K562 (cell line): ENCODE data around the gene OPCML. TPM values are rescaled to one million over a fixed set of nuclear protein-coding genes. Genes with fewer than 3 reads are reported as not detected.

Experiments used
- ATAC-seq: fragments of 200-7000 bp; cut with Tn5 transposase; 3 replicates; pipeline ENCODE4 v1.9.1; 2020; ENCODE audit warnings: moderate library complexity
- BruUV-seq: library from RNA; stranded (reverse); fragments of 400-500 nt; replicated peaks from 2 replicates; lab custom pipeline; 2021; lab: Mats Ljungman, UMichigan
- CTCF ChIA-PET: fragments of 300-600 bp; formaldehyde crosslinking; extraction: SDS; loops from one replicate; lab custom pipeline; 2021; ENCODE audit warnings: low intra/inter-chr PET ratio; lab: Yijun Ruan, JAX
- POLR2A ChIA-PET: fragments of 300-600, 350-650 bp; sonication (Branson Sonifier 250); formaldehyde crosslinking; extraction: SDS; loops from one replicate; lab custom pipeline; 2021; ENCODE audit warnings: antibody characterized with exemption, inconsistent platforms; lab: Yijun Ruan, JAX
- DNase-seq, 4 experiments: peaks; one replicate each; pipeline versions ENCODE4 v3.0.0 to v3.0.0-alpha.2; 2011 to 2018; ENCODE audit warnings: low spot score in 3 of 4, mixed read lengths in 3 of 4; ENCODE audit errors: extremely low read depth in 1 of 4
- FAIRE-seq: peaks from 2 replicates; lab custom pipeline; 2011; peaks lifted over from hg19 to GRCh38; lab: Jason Lieb, UNC
- H2AFZ ChIP-seq: 2 replicates; pipeline ENCODE4 v1.6.0; 2011; ENCODE audit warnings: low read depth, low read length, control low read depth, inconsistent platforms
- H3K27ac ChIP-seq: fragments of 200-600 bp; 3 replicates; pipeline ENCODE4 v1.8.0; 2011; ENCODE audit warnings: low read depth, mild to moderate bottlenecking, control low read depth, inconsistent platforms, low read length, moderate library complexity, mixed read lengths; ENCODE audit errors: extremely low read depth
- H3K27me3 ChIP-seq, 2 experiments: fragments of 300-600 bp in 1 of 2; 2 replicates in 1 of 2; 3 replicates in 1 of 2; pipeline versions ENCODE4 v1.6.0 to v1.8.0; 2011; ENCODE audit warnings: inconsistent platforms in 2 of 2, low read length in 2 of 2, mild to moderate bottlenecking in 1 of 2, mixed read lengths in 1 of 2, moderate library complexity in 1 of 2; ENCODE audit not compliant: control insufficient read depth in 2 of 2, insufficient read depth in 2 of 2
- H3K36me3 ChIP-seq: fragments of 300-600 bp; 3 replicates; pipeline ENCODE4 v1.8.0; 2011; ENCODE audit warnings: mild to moderate bottlenecking, low read length, inconsistent platforms; ENCODE audit not compliant: control insufficient read depth, insufficient read depth
- H3K4me1 ChIP-seq, 2 experiments: fragments of 200-600 bp in 1 of 2; replicated peaks in 1 of 2; 2 replicates in 1 of 2; 3 replicates in 1 of 2; pipeline versions ENCODE4 v1.5.1 to v1.8.0; 2011; ENCODE audit warnings: inconsistent platforms in 2 of 2, low read length in 2 of 2, mild to moderate bottlenecking in 1 of 2, mixed read lengths in 1 of 2, moderate library complexity in 1 of 2; ENCODE audit not compliant: control insufficient read depth in 2 of 2, insufficient read depth in 2 of 2
- H3K4me2 ChIP-seq: 2 replicates; pipeline ENCODE4 v1.6.1; 2011; ENCODE audit warnings: low read length, control low read depth, inconsistent platforms, mixed read lengths; ENCODE audit not compliant: insufficient read depth
- H3K4me3 ChIP-seq: fragments of 200-600 bp; sonication (generic), shearing (Covaris generic); 2 replicates; pipeline ENCODE4 v1.5.1; 2016; ENCODE audit warnings: control low read depth, inconsistent platforms
- H3K79me2 ChIP-seq: fragments of 200-600 bp; 3 replicates; pipeline ENCODE4 v1.8.0; 2011; ENCODE audit warnings: low read length, inconsistent platforms; ENCODE audit not compliant: control insufficient read depth, insufficient read depth
- H3K9ac ChIP-seq, 2 experiments: 2 replicates each; pipeline versions ENCODE4 v1.6.0 to v1.6.1; 2011; ENCODE audit warnings: low read depth in 2 of 2, low read length in 2 of 2, control low read depth in 1 of 2, inconsistent platforms in 1 of 2, mild to moderate bottlenecking in 1 of 2, mixed read lengths in 1 of 2; ENCODE audit not compliant: insufficient read depth in 1 of 2
- H3K9me1 ChIP-seq: one replicate; pipeline ENCODE4 v1.6.0; 2011; ENCODE audit warnings: inconsistent platforms, mild to moderate bottlenecking, low read length, moderate library complexity; ENCODE audit not compliant: control insufficient read depth, insufficient read depth
- H3K9me3 ChIP-seq: replicated peaks from 2 replicates; pipeline ENCODE4 v1.5.1; 2011; ENCODE audit warnings: low read depth, low read length, inconsistent platforms; ENCODE audit not compliant: control insufficient read depth, insufficient read depth
- H4K20me1 ChIP-seq: replicated peaks from 2 replicates; pipeline ENCODE4 v1.6.1; 2011; ENCODE audit warnings: low read length, inconsistent platforms, mixed read lengths; ENCODE audit not compliant: control insufficient read depth, insufficient read depth
- KLF1 ChIP-seq: fragments of 450-650 bp; IDR thresholded peaks from 2 replicates; pipeline ENCODE4 v1.6.1; 2016; ENCODE audit warnings: missing genetic modification characterization, missing compliant biosample characterization
- PTRF ChIP-seq: fragments of 450-650 bp; IDR thresholded peaks from 2 replicates; pipeline ENCODE4 v1.6.1; 2016; ENCODE audit warnings: mild to moderate bottlenecking, missing genetic modification characterization, missing compliant biosample characterization
- RB1 ChIP-seq: fragments of 450-650 bp; IDR thresholded peaks from 2 replicates; pipeline ENCODE4 v1.6.1; 2017; ENCODE audit warnings: low read depth, mild to moderate bottlenecking
- TFAM ChIP-seq: fragments of 250-450 bp; sonication (Bioruptor Pico); conservative IDR thresholded peaks from 2 replicates; pipeline ENCODE4 v1.5.0; 2021; ENCODE audit warnings: mild to moderate bottlenecking, moderate library complexity
- TGIF2 ChIP-seq: sonication (generic); formaldehyde crosslinking; IDR thresholded peaks from 2 replicates; pipeline ENCODE4 v1.8.1; 2022; ENCODE audit warnings: mild to moderate bottlenecking, missing genetic modification reagents, moderate library complexity
- THRB ChIP-seq: fragments of 450-650 bp; formaldehyde crosslinking; conservative IDR thresholded peaks from 2 replicates; pipeline ENCODE4 v1.4.0; 2022; ENCODE audit warnings: mild to moderate bottlenecking, missing genetic modification characterization
- ZNF217 ChIP-seq: sonication (generic); formaldehyde crosslinking; IDR thresholded peaks from 2 replicates; pipeline ENCODE4 v1.8.0; 2022; ENCODE audit warnings: mild to moderate bottlenecking, missing genetic modification reagents
- WGBS: fragments of 100-300 bp; shearing (Covaris generic); methylation state at CpG from one replicate; pipeline ENCODE4 v1.1.6; 2016; ENCODE audit warnings: low coverage, mixed read lengths; ENCODE audit not compliant: insufficient coverage; ENCODE audit errors: missing lambda C conversion rate; 5-methylcytosine and 5-hydroxymethylcytosine counted together
- in situ Hi-C: fragments of 300-500 bp; cut with MboI; formaldehyde crosslinking; loops from 4 replicates; pipeline ENCODE4 v1.15.0; 2018; ENCODE audit warnings: inconsistent platforms, mixed read lengths
- intact Hi-C: fragments of 100-400 bp; cut with micrococcal nuclease; formaldehyde crosslinking; loops from 2 replicates; pipeline ENCODE4 v1.14.2; 2022
- polyA plus RNA-seq, 8 experiments: library from polyadenylated mRNA; depleted of rRNA in 4 of 8; stranded (reverse) in 5 of 8; unstranded in 3 of 8; fragments of >200 nt; fragmentation: Nextera tagmentation in 2 of 8; fragmentation: Illumina TruSeq in 1 of 8; extraction: Ambion mirVana in 2 of 8; extraction: Trizol in 1 of 8; gene quantifications; 2 replicates each; pipeline versions ENCODE4 v1.2.1 to v1.2.3, GENCODE V29; 2011 to 2014; ENCODE audit warnings: inconsistent platforms in 1 of 8, missing spikeins in 1 of 8
- total RNA-seq, 7 experiments: library from RNA; depleted of rRNA in 6 of 7; stranded (reverse); fragments of >200 nt in 6 of 7; fragmentation: Illumina TruSeq in 2 of 7; extraction: Trizol in 2 of 7; gene quantifications; 2 replicates each; pipeline versions ENCODE4 v1.2.1 to v1.2.3, GENCODE V29; 2011 to 2021; ENCODE audit warnings: low replicate concordance in 1 of 7
- TF ChIP-seq, protein P1 (sequence below), 2 experiments: fragments of 450-650 bp; IDR thresholded peaks; 2 replicates each; pipeline ENCODE4 v1.6.1; 2016; ENCODE audit warnings: mild to moderate bottlenecking in 2 of 2, borderline replicate concordance in 1 of 2, low read depth in 1 of 2, moderate library complexity in 1 of 2

Gene OPCML
- total and polyA plus RNA-seq, 9 of the 15 experiments (the other 6 are each of a cell fraction or from before 2014, with no cell fraction given) = not detected

- Histone ChIP-seq H4K20me1 (no peaks in the 10 kb centered on the region), H3K9me3 (no peaks in the 10 kb centered on the region), H2AFZ (no peak overlapping the region), H3K27ac (no peak overlapping the region), H3K4me3 (no peak overlapping the region), H3K79me2 (no peaks in the 10 kb centered on the region), H3K4me1 (no peaks in the 10 kb centered on the region), H3K9ac (no peak overlapping the region), H3K9me1 (no peaks in the 10 kb centered on the region), H3K4me2 (no peak overlapping the region), H3K36me3 (no peaks in the 10 kb centered on the region), H3K27me3 (no peaks in the 10 kb centered on the region)
- in situ Hi-C loops = no loop called here
- FAIRE-seq = no peak
- CTCF ChIA-PET = no interaction called here
- POLR2A ChIA-PET = interaction anchor here (0.7 kb wide), 1 partner anchor 395 kb away, joined by 3 read pairs; no protein-coding TSS in a partner anchor
- WGBS = under 1% methylated on average over 18 of the region's 19 CpGs
- BruUV-seq = no TSS peak
- intact Hi-C loops = no loop called here
- TF ChIP-seq, protein P1, sequence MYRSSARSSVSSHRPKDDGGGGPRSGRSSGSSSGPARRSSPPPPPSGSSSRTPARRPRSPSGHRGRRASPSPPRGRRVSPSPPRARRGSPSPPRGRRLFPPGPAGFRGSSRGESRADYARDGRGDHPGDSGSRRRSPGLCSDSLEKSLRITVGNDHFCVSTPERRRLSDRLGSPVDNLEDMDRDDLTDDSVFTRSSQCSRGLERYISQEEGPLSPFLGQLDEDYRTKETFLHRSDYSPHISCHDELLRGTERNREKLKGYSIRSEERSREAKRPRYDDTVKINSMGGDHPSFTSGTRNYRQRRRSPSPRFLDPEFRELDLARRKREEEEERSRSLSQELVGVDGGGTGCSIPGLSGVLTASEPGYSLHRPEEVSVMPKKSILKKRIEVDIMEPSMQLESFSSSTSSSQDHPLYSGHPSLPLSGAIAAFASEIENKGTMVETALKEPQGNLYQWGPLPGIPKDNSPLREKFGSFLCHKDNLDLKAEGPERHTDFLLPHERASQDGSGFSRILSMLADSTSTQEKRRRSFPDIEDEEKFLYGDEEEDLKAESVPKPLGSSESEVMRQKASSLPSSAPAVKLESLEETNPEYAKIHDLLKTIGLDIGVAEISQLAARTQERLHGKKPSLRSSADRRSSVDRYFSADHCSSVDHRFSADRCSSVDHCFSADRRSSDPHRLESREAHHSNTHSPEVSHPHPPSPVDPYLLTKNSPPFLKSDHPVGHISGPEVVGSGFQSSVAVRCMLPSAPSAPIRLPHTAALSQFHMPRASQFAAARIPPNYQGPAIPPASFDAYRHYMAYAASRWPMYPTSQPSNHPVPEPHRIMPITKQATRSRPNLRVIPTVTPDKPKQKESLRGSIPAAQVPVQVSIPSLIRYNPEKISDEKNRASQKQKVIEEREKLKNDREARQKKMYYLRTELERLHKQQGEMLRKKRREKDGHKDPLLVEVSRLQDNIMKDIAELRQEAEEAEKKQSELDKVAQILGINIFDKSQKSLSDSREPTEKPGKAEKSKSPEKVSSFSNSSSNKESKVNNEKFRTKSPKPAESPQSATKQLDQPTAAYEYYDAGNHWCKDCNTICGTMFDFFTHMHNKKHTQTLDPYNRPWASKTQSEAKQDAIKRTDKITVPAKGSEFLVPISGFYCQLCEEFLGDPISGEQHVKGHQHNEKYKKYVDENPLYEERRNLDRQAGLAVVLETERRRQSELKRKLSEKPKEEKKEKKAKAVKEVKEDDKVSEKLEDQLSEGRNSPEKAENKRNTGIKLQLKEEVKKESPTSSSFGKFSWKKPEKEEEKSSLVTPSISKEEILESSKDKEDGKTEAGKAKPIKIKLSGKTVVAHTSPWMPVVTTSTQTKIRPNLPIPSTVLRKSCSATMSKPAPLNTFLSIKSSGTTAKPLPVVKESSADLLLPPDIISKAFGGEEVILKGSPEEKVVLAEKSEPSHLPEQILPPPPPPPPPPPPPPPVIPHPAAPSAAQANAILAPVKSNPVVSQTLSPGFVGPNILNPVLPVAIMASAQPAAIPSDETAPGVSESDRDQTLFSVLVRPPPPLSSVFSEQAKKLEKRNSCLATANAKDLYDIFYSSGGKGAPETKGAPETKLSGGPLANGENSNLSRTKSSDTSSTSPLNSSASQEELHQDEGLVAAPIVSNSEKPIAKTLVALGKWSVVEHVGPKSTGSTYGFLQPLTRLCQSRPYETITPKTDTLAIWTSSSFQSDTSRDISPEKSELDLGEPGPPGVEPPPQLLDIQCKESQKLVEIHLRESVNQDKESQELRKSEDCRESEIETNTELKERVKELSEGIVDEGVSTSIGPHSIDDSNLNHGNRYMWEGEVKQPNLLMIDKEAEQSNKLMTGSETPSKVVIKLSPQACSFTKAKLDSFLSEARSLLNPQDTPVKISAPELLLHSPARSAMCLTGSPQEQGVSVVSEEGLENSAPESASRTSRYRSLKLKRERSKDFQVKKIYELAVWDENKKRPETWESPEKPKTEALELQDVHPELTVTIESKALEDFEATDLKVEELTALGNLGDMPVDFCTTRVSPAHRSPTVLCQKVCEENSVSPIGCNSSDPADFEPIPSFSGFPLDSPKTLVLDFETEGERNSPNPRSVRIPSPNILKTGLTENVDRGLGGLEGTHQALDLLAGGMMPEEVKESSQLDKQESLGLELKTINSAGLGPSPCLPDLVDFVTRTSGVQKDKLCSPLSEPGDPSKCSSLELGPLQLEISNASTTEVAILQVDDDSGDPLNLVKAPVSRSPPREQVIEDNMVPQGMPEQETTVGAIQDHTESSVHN (IDR thresholded peaks at IDR 0.05; ENCODE audit: borderline replicate concordance in 1 of 2, low read depth in 1 of 2) = no peak
- TF ChIP-seq PTRF (tag) (no peak), TFAM (CRISPR knock-in tag) (no peak), THRB (CRISPR knock-in tag) (no peak), TGIF2 (CRISPR knock-in tag) (no peak), RB1 (no peak), KLF1 (tag) (no peak), ZNF217 (CRISPR knock-in tag) (no peak)
- no peak for ATAC-seq
- no peak for DNase-seq
These were observed 759.4 kb downstream of the OPCML start for GRCh38 chr11:132772703-132773545.
